ENCODE data around the gene SEC31A.
A peak's percentile ranks its signal among the peaks of the same experiment; 100 is the strongest.
"Not testable (repeated sequence)": the region's sequence is repeated elsewhere in the genome, so short reads cannot be mapped to it uniquely, and the experiment has no call there.

Gene SEC31A

DNA sequence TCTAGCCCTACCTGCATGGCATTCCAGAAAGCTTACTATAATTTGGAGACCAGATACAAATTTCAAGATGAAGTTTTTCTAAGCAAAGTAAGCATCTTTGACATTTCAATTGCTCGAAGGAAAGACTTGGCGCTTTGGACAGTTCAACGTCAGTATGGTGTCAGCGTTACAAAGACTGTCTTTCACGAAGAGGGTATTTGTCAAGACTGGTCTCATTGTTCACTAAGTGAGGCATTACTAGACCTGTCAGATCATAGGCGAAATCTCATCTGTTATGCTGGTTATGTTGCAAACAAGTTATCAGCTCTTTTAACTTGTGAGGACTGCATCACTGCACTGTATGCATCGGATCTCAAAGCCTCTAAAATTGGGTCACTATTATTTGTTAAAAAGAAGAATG lies 27.1 kb upstream of the SEC31A start:
- no peak overlapping the region for H3K4me3 ChIP-seq (ENCODE audit: control insufficient read depth, low read depth, low read length)
- no peak for DNase-seq (ENCODE audit: low read depth)
- TF ChIP-seq, protein P1, sequence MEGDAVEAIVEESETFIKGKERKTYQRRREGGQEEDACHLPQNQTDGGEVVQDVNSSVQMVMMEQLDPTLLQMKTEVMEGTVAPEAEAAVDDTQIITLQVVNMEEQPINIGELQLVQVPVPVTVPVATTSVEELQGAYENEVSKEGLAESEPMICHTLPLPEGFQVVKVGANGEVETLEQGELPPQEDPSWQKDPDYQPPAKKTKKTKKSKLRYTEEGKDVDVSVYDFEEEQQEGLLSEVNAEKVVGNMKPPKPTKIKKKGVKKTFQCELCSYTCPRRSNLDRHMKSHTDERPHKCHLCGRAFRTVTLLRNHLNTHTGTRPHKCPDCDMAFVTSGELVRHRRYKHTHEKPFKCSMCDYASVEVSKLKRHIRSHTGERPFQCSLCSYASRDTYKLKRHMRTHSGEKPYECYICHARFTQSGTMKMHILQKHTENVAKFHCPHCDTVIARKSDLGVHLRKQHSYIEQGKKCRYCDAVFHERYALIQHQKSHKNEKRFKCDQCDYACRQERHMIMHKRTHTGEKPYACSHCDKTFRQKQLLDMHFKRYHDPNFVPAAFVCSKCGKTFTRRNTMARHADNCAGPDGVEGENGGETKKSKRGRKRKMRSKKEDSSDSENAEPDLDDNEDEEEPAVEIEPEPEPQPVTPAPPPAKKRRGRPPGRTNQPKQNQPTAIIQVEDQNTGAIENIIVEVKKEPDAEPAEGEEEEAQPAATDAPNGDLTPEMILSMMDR (conservative IDR thresholded peaks at IDR 0.05; ENCODE audit: control insufficient read depth, insufficient read depth, low read depth, low read length), result no peak

DNA sequence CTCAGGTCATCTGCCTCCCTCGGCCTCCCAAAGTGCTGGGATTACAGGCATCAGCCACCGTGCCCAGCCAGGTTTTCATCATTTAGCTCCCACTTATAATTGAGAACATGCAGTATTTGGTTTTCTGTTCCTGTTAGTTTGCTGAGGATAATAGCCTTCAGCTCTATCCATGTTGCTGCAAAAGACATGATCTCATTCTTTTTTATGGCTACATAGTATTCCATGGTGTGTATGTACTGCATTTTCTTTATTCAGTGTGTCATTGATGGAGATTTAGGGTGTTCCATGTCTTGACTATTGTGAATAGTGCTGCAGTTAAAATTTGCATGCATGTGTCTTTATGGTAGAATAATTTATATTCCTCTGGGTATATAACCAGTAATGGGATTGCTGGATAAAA lies 23.0 kb upstream of the SEC31A start:
- not testable (repeated sequence) for DNase-seq (ENCODE audit: low read depth); H3K4me3 ChIP-seq (ENCODE audit: control insufficient read depth, low read depth, low read length)

DNA sequence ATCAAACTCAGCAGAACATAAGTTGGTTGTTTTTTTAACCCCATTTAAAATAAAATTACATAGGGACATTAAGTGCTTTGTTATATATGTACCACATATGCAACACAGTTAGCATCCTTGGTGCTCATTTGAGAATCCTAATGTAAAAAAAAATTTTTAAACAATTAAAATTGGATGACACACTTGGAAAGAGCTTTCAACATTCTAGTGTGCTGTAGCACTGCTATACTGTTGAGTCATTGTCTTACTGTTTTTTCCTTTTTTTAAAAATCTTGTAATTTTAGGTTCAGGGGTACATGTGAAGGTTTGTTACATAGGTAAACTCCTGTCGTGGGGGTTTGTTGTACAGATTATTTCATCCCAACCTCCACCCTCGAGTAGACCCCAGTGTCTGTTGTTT lies 22.4 kb upstream of the SEC31A start:
- no peak overlapping the region for H3K4me3 ChIP-seq (ENCODE audit: control insufficient read depth, low read depth, low read length)
- TF ChIP-seq, protein P1 (conservative IDR thresholded peaks at IDR 0.05; ENCODE audit: control insufficient read depth, insufficient read depth, low read depth, low read length), result no peak
- DNase-seq (ENCODE audit: low read depth), result peak; percentile 24

DNA sequence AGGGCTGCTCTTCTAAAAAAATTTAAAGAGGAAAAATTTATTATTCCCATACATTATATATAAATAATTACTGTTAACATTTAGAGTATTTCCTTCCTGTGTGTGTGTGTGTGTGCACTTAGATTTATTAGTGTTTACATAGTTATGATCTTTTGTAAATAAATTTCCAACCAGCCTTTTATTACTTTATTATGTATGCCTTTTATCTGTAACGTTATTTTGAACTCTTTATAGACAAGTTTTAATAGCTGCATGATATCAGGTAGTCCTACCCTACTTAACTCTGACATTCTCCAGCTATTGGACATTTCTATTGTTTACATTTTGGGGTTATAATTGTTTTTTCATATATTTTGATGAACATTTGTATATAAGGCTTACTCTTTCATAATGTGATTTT lies 18.4 kb upstream of the SEC31A start:
- TF ChIP-seq, protein P1 (conservative IDR thresholded peaks at IDR 0.05; ENCODE audit: control insufficient read depth, insufficient read depth, low read depth, low read length), result no peak
- DNase-seq (ENCODE audit: low read depth), result no peak
- H3K4me3 ChIP-seq (ENCODE audit: control insufficient read depth, low read depth, low read length), result no peak overlapping the region

- no peak for DNase-seq (ENCODE audit: low read depth)
- H3K4me3 ChIP-seq (ENCODE audit: control insufficient read depth, low read depth, low read length), result no peak overlapping the region
- TF ChIP-seq, protein P1 (conservative IDR thresholded peaks at IDR 0.05; ENCODE audit: control insufficient read depth, insufficient read depth, low read depth, low read length), result no peak
Measured at GRCh38 chr4:82906469-82906868, 15.5 kb upstream of the SEC31A start.

DNA sequence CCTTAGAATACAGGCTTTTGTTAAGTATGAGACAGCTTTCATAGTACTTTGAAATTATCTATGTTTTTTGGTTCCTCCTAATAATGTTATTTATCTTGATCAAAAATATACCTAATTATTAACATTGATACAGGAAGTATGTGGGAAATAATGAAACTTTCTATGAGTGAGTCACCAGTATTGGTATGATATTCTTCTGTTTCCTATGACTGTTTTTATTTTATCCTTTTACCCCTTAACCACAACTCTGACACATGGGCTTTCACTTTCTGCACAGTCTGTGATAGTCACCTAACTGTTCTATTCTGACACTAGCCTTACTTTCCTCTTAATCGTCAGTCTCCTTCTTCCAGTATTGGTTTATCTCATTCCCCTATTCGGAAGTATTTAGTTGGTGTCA lies 14.3 kb upstream of the SEC31A start:
- no peak overlapping the region for H3K4me3 ChIP-seq (ENCODE audit: control insufficient read depth, low read depth, low read length)
- TF ChIP-seq, protein P1 (conservative IDR thresholded peaks at IDR 0.05; ENCODE audit: control insufficient read depth, insufficient read depth, low read depth, low read length), result no peak
- DNase-seq (ENCODE audit: low read depth), result peak; percentile 73

- H3K4me3 ChIP-seq (ENCODE audit: control insufficient read depth, low read depth, low read length), result no peak overlapping the region
- TF ChIP-seq, protein P1 (conservative IDR thresholded peaks at IDR 0.05; ENCODE audit: control insufficient read depth, insufficient read depth, low read depth, low read length), result no peak
- no peak for DNase-seq (ENCODE audit: low read depth)
Measured at GRCh38 chr4:82903737-82904136, 12.8 kb upstream of the SEC31A start.

Measured in fibroblast of mammary gland (primary cell).